Epithelial cell of proximal tubule (primary cell): ENCODE measurements around the gene ICOS. TPM values are rescaled to one million over a fixed set of nuclear protein-coding genes. Genes with fewer than 3 reads are reported as not detected.
"Not testable (repeated sequence)": the region's sequence is repeated elsewhere in the genome, so short reads cannot be mapped to it uniquely, and the experiment has no call there.

Experiments
- DNase-seq: peaks from one replicate; pipeline ENCODE4 v3.0.0-alpha.2; 2011; ENCODE audit warnings: low read depth
- H3K4me3 ChIP-seq: 2 replicates; pipeline ENCODE4 v1.5.1; 2011; ENCODE audit warnings: low read depth, mild to moderate bottlenecking, low read length
- total RNA-seq: library from RNA; depleted of rRNA; stranded (reverse); fragments of >200 nt; gene quantifications from 2 replicates; pipeline ENCODE4 v1.2.3, GENCODE V29; 2015
- TF ChIP-seq, protein P1 (sequence below): conservative IDR thresholded peaks from 2 replicates; pipeline ENCODE4 v1.5.1; 2012; ENCODE audit warnings: low read depth, mild to moderate bottlenecking, low read length

The ICOS gene
- total RNA-seq, 1 donor from 2014 or later, result not detected

DNA sequence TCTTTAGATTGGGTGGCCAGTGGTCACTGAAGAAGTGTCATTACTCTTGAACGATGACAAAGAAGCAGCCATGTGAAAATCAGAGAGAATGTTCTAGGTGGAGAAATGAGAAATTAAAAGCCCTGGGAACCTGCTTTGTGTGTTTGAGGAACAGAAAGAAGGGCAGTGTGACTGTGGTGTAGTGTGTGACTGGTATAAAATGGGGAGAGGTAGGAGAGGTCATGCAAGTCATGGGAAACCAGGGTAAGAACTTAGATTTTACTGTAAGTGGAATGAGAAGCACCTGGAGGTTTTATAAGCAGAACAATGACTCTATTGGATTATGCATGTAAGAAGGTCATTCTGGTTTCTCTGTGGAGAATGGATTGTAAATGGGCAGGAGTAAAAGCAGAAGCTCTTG is 12.2 kb downstream of the ICOS start:
- DNase-seq, result no peak
- H3K4me3 ChIP-seq, result no peak overlapping the region
- TF ChIP-seq, protein P1, sequence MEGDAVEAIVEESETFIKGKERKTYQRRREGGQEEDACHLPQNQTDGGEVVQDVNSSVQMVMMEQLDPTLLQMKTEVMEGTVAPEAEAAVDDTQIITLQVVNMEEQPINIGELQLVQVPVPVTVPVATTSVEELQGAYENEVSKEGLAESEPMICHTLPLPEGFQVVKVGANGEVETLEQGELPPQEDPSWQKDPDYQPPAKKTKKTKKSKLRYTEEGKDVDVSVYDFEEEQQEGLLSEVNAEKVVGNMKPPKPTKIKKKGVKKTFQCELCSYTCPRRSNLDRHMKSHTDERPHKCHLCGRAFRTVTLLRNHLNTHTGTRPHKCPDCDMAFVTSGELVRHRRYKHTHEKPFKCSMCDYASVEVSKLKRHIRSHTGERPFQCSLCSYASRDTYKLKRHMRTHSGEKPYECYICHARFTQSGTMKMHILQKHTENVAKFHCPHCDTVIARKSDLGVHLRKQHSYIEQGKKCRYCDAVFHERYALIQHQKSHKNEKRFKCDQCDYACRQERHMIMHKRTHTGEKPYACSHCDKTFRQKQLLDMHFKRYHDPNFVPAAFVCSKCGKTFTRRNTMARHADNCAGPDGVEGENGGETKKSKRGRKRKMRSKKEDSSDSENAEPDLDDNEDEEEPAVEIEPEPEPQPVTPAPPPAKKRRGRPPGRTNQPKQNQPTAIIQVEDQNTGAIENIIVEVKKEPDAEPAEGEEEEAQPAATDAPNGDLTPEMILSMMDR, result no peak

DNA sequence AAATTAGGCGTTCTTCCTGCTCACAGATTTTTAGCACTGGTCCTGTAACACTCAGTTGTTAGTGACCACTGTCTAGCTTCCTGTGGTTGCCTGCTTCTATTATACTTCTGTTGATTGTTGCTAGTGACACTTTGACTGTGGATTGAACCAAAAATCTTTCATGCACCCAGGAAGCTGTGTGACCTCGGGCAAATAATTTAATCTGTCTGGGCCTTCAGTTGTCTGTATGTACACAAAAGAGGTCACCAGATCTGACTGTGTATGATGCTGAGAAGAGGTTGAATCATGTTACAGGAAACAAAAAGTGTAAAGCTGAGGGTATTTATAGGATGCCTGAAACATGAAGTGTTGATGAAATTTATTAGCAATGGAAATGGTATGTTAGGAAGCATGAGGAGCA is 12.7 kb downstream of the ICOS start:
- no peak for DNase-seq
- H3K4me3 ChIP-seq, result no peak overlapping the region
- TF ChIP-seq, protein P1, result no peak

DNA sequence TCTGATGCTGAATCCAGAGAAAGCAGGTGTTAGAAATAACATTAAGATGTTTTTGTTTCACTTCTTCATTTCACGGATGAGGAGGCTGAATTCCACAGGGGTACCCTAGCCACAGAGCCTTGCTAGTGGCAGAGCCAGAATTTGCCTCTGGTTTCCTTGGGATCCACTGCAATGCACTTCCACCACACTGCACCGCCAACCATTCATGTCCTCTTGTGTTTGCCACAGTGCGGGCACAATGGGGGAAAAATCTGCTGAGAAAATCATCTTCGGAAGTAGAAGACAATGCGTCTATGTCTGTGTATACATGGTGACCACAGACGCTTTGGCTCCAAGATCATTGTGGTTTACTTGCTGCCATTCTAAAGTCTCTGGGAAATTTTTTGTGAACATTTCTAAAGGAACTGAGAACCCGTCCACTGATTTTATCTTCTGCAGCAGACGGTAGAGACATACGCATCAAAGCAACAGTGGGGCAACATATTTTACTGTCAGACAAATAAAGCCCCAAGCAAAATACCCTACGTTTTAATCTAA is 14.9 kb downstream of the ICOS start:
- no peak for DNase-seq

DNA sequence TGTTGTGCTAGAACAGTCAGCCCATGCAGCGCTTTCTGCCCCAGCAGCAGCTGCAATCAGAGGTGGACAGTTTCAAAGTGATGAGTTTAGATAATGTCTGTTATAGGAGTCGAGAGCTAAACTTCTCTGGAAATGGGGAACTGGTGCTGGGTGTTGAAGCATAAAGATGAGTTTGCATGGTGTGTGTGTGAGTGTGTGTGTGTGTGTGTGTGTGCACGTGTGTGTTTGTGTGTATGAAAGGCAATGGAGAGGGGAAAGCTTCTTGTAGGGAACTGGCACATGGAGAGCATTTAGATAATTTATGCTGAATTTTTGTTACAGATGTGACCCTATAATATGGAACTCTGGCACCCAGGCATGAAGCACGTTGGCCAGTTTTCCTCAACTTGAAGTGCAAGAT is 22.7 kb downstream of the ICOS start:
- no peak overlapping the region for H3K4me3 ChIP-seq
- TF ChIP-seq, protein P1, result no peak

More for the DNA sequence above, 14.9 kb downstream of the ICOS start:
- TF ChIP-seq, protein P1, result no peak
- no peak overlapping the region for H3K4me3 ChIP-seq

DNA sequence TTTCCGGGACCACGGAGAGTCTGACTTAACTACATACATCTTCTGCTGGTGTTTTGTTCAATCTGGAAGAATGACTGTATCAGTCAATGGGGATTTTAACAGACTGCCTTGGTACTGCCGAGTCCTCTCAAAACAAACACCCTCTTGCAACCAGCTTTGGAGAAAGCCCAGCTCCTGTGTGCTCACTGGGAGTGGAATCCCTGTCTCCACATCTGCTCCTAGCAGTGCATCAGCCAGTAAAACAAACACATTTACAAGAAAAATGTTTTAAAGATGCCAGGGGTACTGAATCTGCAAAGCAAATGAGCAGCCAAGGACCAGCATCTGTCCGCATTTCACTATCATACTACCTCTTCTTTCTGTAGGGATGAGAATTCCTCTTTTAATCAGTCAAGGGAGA is 23.1 kb downstream of the ICOS start:
- no peak overlapping the region for H3K4me3 ChIP-seq
- TF ChIP-seq, protein P1, result no peak
- no peak for DNase-seq

More for the DNA sequence above, 22.7 kb downstream of the ICOS start:
- no peak for DNase-seq

DNA sequence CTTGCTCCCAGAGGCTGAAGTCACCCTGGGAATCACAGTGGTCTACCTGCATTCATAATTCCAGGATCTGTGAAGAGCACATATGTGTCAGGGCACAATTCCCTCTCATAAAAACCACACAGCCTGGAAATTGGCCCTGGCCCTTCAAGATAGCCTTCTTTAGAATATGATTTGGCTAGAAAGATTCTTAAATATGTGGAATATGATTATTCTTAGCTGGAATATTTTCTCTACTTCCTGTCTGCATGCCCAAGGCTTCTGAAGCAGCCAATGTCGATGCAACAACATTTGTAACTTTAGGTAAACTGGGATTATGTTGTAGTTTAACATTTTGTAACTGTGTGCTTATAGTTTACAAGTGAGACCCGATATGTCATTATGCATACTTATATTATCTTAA is 24.2 kb downstream of the ICOS start:
- no peak overlapping the region for H3K4me3 ChIP-seq
- TF ChIP-seq, protein P1, result no peak
- no peak for DNase-seq

DNA sequence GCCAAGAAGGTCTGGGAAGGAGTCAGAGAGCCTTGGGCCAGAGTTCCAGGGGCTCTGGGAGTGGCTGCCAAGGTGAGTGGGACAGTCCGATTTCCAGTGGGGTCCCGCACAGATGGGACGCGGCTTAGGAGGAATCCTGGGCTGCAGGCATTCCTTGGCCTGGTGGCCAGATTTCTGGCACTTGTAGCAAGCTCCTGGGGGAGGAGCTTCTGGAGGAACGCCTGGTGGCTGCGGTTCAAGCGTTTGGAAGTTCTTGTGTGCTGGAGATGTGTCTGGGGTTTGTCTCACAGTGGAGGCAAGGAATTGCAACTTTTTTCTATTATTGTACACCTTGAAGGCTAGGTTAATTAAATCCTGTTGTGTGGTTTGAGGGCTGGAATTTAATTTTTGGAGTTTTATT is 28.6 kb downstream of the ICOS start:
- DNase-seq, H3K4me3 ChIP-seq: not testable (repeated sequence)
